Measurements from ENCODE around the gene PALLD. TPM values are rescaled to one million over a fixed set of nuclear protein-coding genes. Genes with fewer than 3 reads are reported as not detected.

Gene PALLD
- total and polyA plus RNA-seq, 2 of the 8 experiments (the other 6 are each of a cell fraction or from before 2014, with no cell fraction given) = 10.5 to 25.0 TPM

GRCh38 chr4:168720396-168720900 lies 223.6 kb downstream of the PALLD start (continued):
- TF ChIP-seq POLR2AphosphoS5 (IDR thresholded peaks at IDR 0.05; ENCODE audit: low read depth, low read length) (no peak), RFX5 (IDR thresholded peaks at IDR 0.05; ENCODE audit: borderline replicate concordance, low read depth, low read length) (no peak), BCL11A (IDR thresholded peaks at IDR 0.05; ENCODE audit: low read depth in 2 of 2, low read length in 2 of 2) (no peak)

Data from H1 (cell line).